NCI-H748 treated with DMSO at 0.1 percent for 48 hours (cell line): Measurements from ENCODE around the gene GSTO2.

Source experiments
- DNase-seq: peaks from one replicate; lab custom pipeline; 2025; lab: John Stamatoyannopoulos, UW

Gene GSTO2

GRCh38 chr10:104326991-104327610, 58.1 kb downstream of the GSTO2 start:
- DNase-seq, result no peak

GRCh38 chr10:104327745-104328645, 59.0 kb downstream of the GSTO2 start:
- no peak for DNase-seq

- no peak for DNase-seq
Observed at GRCh38 chr10:104328646-104328895, 59.6 kb downstream of the GSTO2 start.

GRCh38 chr10:104328896-104329710, 60.1 kb downstream of the GSTO2 start:
- peak; percentile 19 for DNase-seq

- no peak for DNase-seq
Observed at GRCh38 chr10:104329735-104330134, 60.8 kb downstream of the GSTO2 start.

GRCh38 chr10:104330168-104331110, 61.5 kb downstream of the GSTO2 start:
- no peak for DNase-seq

GRCh38 chr10:104331208-104331838, 62.3 kb downstream of the GSTO2 start:
- peak; percentile 77 for DNase-seq

- no peak for DNase-seq
Observed at GRCh38 chr10:104332243-104333031, 63.5 kb downstream of the GSTO2 start.

GRCh38 chr10:104333032-104333727, 64.2 kb downstream of the GSTO2 start:
- DNase-seq, result no peak

GRCh38 chr10:104333728-104334373, 64.9 kb downstream of the GSTO2 start:
- DNase-seq, result no peak

- DNase-seq, result no peak
Observed at GRCh38 chr10:104334561-104334960, 65.6 kb downstream of the GSTO2 start.

- no peak for DNase-seq
Observed at GRCh38 chr10:104334965-104335650, 66.1 kb downstream of the GSTO2 start.

- no peak for DNase-seq
Observed at GRCh38 chr10:104336821-104337467, 68.0 kb downstream of the GSTO2 start.

- DNase-seq, result no peak
Observed at GRCh38 chr10:104337521-104337984, 68.6 kb downstream of the GSTO2 start.

- no peak for DNase-seq
Observed at GRCh38 chr10:104337985-104338735, 69.2 kb downstream of the GSTO2 start, which contains the start of gene ITPRIP. Gene ITPRIP, minus strand, starts transcription at chr10:104338465. Its CDS starts 22,414 bp downstream, at chr10:104316051.

GRCh38 chr10:104339469-104340110, 70.6 kb downstream of the GSTO2 start:
- no peak for DNase-seq

GRCh38 chr10:104340111-104340526, 71.1 kb downstream of the GSTO2 start:
- no peak for DNase-seq
